Natural killer cell (primary cell): ENCODE data around the gene WWC2. TPM values are rescaled to one million over a fixed set of nuclear protein-coding genes. Genes with fewer than 3 reads are reported as not detected.

ENCODE experiments used
- ATAC-seq, 3 donors: fragments of 150-1000 bp in 2 of 3; fragments of 200-7000 bp in 1 of 3; cut with Tn5 transposase; 1 replicate in 1 of 3; 2 replicates in 2 of 3; pipeline ENCODE4 v1.10.0; 2021; ENCODE audit warnings: mild to moderate bottlenecking in 2 of 3, moderate library complexity in 2 of 3
- DNase-seq, 2 donors: peaks; one replicate each; pipeline versions ENCODE4 v3.0.0 to v3.0.0-alpha.2; 2013 to 2021; ENCODE audit warnings: mixed read lengths in 1 of 2
- H3K27ac ChIP-seq: one replicate; pipeline ENCODE4 v1.5.1; 2013; ENCODE audit warnings: mild to moderate bottlenecking, low read length
- H3K27me3 ChIP-seq: one replicate; pipeline ENCODE4 v1.6.1; 2013; ENCODE audit warnings: low read length; ENCODE audit not compliant: control insufficient read depth, insufficient read depth
- H3K36me3 ChIP-seq: one replicate; pipeline ENCODE4 v1.6.1; 2013; ENCODE audit warnings: low read length; ENCODE audit not compliant: control insufficient read depth, insufficient read depth
- H3K4me1 ChIP-seq: one replicate; pipeline ENCODE4 v1.6.1; 2013; ENCODE audit warnings: low read length; ENCODE audit not compliant: control insufficient read depth, insufficient read depth
- H3K4me3 ChIP-seq: one replicate; pipeline ENCODE4 v1.5.1; 2013; ENCODE audit warnings: low read length
- H3K9me3 ChIP-seq: one replicate; pipeline ENCODE4 v1.6.1; 2013; ENCODE audit warnings: low read length; ENCODE audit not compliant: control insufficient read depth, insufficient read depth
- H3K27ac Mint-ChIP-seq, 2 donors: one replicate each; pipeline ENCODE4 v1.8.0; 2022; ENCODE audit warnings: mild to moderate bottlenecking in 2 of 2, mixed read lengths in 2 of 2, moderate library complexity in 1 of 2
- H3K27me3 Mint-ChIP-seq, 2 donors: one replicate each; pipeline ENCODE4 v1.8.0; 2022; ENCODE audit warnings: low read depth in 2 of 2, mixed read lengths in 2 of 2
- H3K36me3 Mint-ChIP-seq: one replicate; pipeline ENCODE4 v1.8.0; 2022; ENCODE audit warnings: mixed read lengths
- H3K4me1 Mint-ChIP-seq, 2 donors: one replicate each; pipeline ENCODE4 v1.8.0; 2022; ENCODE audit warnings: mixed read lengths in 2 of 2
- H3K4me3 Mint-ChIP-seq: one replicate; pipeline ENCODE4 v1.8.0; 2022; ENCODE audit warnings: mild to moderate bottlenecking, moderate library complexity, mixed read lengths
- H3K9me3 Mint-ChIP-seq, 2 donors: one replicate each; pipeline ENCODE4 v1.8.0; 2022; ENCODE audit warnings: mixed read lengths in 2 of 2
- CTCF ChIP-seq: fragments of 200-600 bp; IDR thresholded peaks from one replicate; pipeline ENCODE4 v1.8.0; 2022; ENCODE audit warnings: antibody characterized with exemption
- WGBS: methylation state at CpG from one replicate; pipeline ENCODE4 v1.1.7; 2013; ENCODE audit warnings: missing lambda C conversion rate; ENCODE audit not compliant: insufficient coverage; 5-methylcytosine and 5-hydroxymethylcytosine counted together
- intact Hi-C: fragments of 100-400 bp; cut with micrococcal nuclease; formaldehyde crosslinking; loops from one replicate; pipeline ENCODE4 v1.14.2; 2022
- total RNA-seq, 4 donors: library from RNA; stranded (reverse); fragments of 120-200 nt in 1 of 4; gene quantifications; one replicate each; pipeline versions ENCODE4 v1.2.3 to v1.2.4, GENCODE V29; 2013 to 2022

Gene WWC2
- total RNA-seq, 3 donors from 2014 or later (not counting 1 experiment from before 2014, with no cell fraction given) = 8.2 to 22.7 (median 9.2) TPM

DNA sequence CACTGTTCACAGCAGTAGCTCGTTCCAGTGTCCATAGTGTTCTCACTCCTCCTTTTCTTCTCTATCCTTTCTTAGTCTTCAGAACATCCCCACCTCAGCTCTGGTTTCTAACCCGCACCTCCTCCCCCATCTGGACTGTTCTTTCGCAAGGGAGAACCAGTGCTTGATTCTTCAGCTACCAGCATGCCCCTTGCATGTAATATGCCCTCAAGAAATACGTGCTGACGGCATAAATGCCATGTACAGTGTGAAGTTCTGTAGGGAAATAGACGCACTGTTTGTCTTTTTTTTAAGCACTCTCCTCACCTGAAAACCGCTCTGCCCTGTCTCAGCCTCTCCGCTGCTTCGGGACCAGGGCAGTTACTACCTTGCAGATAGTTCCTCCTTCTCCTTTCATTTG lies 215.7 kb downstream of the WWC2 start:
- Histone ChIP-seq H3K27me3 (peaks cover 9% of the 10 kb centered on the region), H3K36me3 (no peaks in the 10 kb centered on the region), H3K9me3 (no peaks in the 10 kb centered on the region), H3K27ac (no peak overlapping the region), H3K4me1 (peaks cover 4% of the 10 kb centered on the region), H3K4me3 (no peak overlapping the region)
- no peak overlapping the region for H3K27ac Mint-ChIP-seq
- intact Hi-C loops = no loop called here
- no peaks in the 10 kb centered on the region for H3K36me3 Mint-ChIP-seq
- TF ChIP-seq CTCF = no peak
- ATAC-seq (no peak), DNase-seq (no peak)
- WGBS = 84% methylated on average over 9 of the region's 9 CpGs
- no peaks in the 10 kb centered on the region for H3K9me3 Mint-ChIP-seq
- H3K4me3 Mint-ChIP-seq = no peak overlapping the region
- H3K27me3 Mint-ChIP-seq = peaks cover 31 to 59% of the 10 kb centered on the region in 2 donors
- H3K4me1 Mint-ChIP-seq = peaks cover 0 to 9% of the 10 kb centered on the region in 2 donors

GRCh38 chr4:183318656-183319055 lies 219.6 kb downstream of the WWC2 start:
- ATAC-seq (peak in 2 of 3 donors; percentile 23 to 31), DNase-seq (no peak)
- Mint-ChIP-seq H3K27ac (no peak overlapping the region), H3K36me3 (no peaks in the 10 kb centered on the region), H3K4me1 (peaks cover 18 to 36% of the 10 kb centered on the region in 2 donors), H3K27me3 (peaks cover 28 to 67% of the 10 kb centered on the region in 2 donors), H3K9me3 (no peaks in the 10 kb centered on the region), H3K4me3 (no peak overlapping the region)
- 65% methylated on average over 10 of the region's 10 CpGs for WGBS
- no peaks in the 10 kb centered on the region for H3K36me3 ChIP-seq
- peaks cover 11% of the 10 kb centered on the region for H3K27me3 ChIP-seq
- no peak overlapping the region for H3K27ac ChIP-seq
- peaks cover 16% of the 10 kb centered on the region for H3K4me1 ChIP-seq
- H3K9me3 ChIP-seq = no peaks in the 10 kb centered on the region
- no peak overlapping the region for H3K4me3 ChIP-seq
- no peak for TF ChIP-seq CTCF
- intact Hi-C loops = no loop called here

DNA sequence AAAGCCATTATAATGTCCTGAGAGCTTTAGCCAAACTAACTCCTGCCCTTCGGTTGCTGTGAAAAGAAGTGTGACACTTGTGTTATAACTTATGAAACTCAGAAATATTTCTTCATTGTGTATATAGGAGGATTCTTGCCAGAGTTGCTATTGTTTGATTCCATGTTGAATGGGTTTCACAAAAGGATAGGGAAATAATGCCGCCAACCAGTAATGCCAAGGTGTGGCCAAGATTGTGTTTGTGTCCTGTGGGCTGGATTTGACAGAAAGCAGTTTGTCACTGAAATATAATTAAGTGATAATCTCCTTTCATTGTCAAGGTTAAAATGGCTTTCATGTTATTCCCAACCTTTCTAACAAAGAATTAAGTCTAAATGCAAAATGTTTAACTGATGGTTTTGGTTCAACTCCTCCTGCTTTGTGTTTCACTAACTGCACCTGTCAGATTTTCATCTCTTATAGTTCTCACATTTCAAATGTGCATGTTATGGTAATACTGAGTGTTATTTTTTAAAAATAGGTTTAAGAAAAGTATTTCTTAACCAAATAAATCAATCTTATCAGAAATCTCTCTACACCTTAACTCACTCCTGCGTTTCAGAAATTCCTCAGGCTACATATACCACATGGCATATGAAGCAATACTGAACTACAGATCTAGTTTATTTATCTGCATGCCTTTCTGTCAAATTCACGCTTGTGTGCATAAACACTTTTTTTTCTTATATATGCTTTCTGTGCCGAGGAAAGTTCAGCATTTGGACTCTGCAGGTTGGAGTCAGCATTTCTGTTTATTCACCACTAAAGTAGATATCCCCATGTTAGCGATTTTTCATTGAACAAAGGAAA lies 221.4 kb downstream of the WWC2 start, which contains the start of gene CLDN22:
Gene CLDN22, minus strand, starts transcription at position 66 of the 849 bp plus-strand sequence. Its CDS starts 58 bp downstream, at position 8.
- H3K4me1 Mint-ChIP-seq = peaks cover 18 to 36% of the 10 kb centered on the region in 2 donors
- TF ChIP-seq CTCF = no peak
- DNase-seq (no peak), ATAC-seq (no peak)
- Histone ChIP-seq H3K27ac (peak within 1 kb of the TSS; percentile 33), H3K27me3 (peaks cover 11% of the 10 kb centered on the region), H3K9me3 (no peaks in the 10 kb centered on the region), H3K4me1 (peaks cover 16% of the 10 kb centered on the region), H3K4me3 (no peak within 1 kb of the TSS), H3K36me3 (no peaks in the 10 kb centered on the region)
- peaks cover 35 to 66% of the 10 kb centered on the region in 2 donors for H3K27me3 Mint-ChIP-seq
- H3K27ac Mint-ChIP-seq = peak within 1 kb of the TSS; percentile 56 to 80
- intact Hi-C loops = no loop called here
- no peaks in the 10 kb centered on the region for H3K36me3 Mint-ChIP-seq
- H3K9me3 Mint-ChIP-seq = no peaks in the 10 kb centered on the region
- WGBS = 82% methylated on average over 6 of the region's 6 CpGs
- H3K4me3 Mint-ChIP-seq = peak within 1 kb of the TSS; percentile 87
